AG04450 (cell line): ENCODE results near the gene COL12A1. TPM values are rescaled to one million over a fixed set of nuclear protein-coding genes. Genes with fewer than 3 reads are reported as not detected.

Source experiments
- CTCF ChIA-PET: fragments of 300-600, 350-600 bp; formaldehyde crosslinking; extraction: SDS; loops from one replicate; lab custom pipeline; 2022; ENCODE audit warnings: antibody characterized with exemption, inconsistent platforms; lab: Charles Lee
- POLR2A ChIA-PET: fragments of 350-600 bp; formaldehyde crosslinking; extraction: SDS; loops from one replicate; lab custom pipeline; 2021; ENCODE audit warnings: antibody characterized with exemption, inconsistent platforms; lab: Yijun Ruan, JAX
- DNase-seq: peaks from one replicate; pipeline ENCODE4 v3.0.0-alpha.2; 2011; ENCODE audit warnings: low read depth, low spot score
- H3K27ac ChIP-seq: one replicate; pipeline ENCODE4 v1.5.1; 2012; ENCODE audit warnings: low read depth, low read length, control low read depth
- H3K27me3 ChIP-seq: one replicate; pipeline ENCODE4 v1.6.0; 2012; ENCODE audit warnings: low read length; ENCODE audit not compliant: control insufficient read depth, insufficient read depth
- H3K4me3 ChIP-seq: 2 replicates; pipeline ENCODE4 v1.5.1; 2011; ENCODE audit warnings: mild to moderate bottlenecking, low read depth, low read length, control low read depth
- H3K9me3 ChIP-seq: 2 replicates; pipeline ENCODE4 v1.5.1; 2012; ENCODE audit warnings: low read length; ENCODE audit not compliant: control insufficient read depth, insufficient read depth
- polyA plus RNA-seq: library from polyadenylated mRNA; depleted of rRNA; stranded (reverse); fragments of >200 nt; gene quantifications from 2 replicates; pipeline ENCODE4 v1.2.3, GENCODE V29; 2011
- TF ChIP-seq, protein P1 (sequence below): IDR thresholded peaks from 2 replicates; pipeline ENCODE4 v1.5.1; 2011; ENCODE audit warnings: low read depth, low read length, control low read depth, inconsistent platforms

COL12A1 gene
- polyA plus RNA-seq, 1 experiment: 1,109 TPM

DNA sequence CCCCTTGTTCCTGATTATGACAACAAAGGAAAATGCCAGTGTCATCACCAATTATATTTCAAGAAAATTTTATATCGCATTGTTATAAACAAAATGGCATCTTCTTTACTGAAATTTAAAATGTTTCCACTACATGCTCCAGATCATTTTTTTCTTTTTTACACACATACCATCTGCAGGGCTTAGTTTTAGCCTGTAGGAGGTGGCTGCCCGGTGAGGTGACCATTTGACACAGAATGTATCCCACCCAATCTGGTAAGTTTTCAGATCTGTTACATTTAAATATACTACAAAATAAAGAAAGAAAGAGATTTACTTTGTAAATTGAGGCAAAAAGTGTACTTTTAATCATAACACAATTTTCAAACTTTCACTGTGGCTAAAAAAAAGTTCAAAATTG, 81.8 kb downstream of the COL12A1 start:
- Histone ChIP-seq H3K9me3 (no peaks in the 10 kb centered on the region), H3K4me3 (no peak overlapping the region), H3K27ac (no peak overlapping the region), H3K27me3 (no peaks in the 10 kb centered on the region)
- ChIA-PET CTCF (no interaction called here), POLR2A (no interaction called here)
- TF ChIP-seq, protein P1, sequence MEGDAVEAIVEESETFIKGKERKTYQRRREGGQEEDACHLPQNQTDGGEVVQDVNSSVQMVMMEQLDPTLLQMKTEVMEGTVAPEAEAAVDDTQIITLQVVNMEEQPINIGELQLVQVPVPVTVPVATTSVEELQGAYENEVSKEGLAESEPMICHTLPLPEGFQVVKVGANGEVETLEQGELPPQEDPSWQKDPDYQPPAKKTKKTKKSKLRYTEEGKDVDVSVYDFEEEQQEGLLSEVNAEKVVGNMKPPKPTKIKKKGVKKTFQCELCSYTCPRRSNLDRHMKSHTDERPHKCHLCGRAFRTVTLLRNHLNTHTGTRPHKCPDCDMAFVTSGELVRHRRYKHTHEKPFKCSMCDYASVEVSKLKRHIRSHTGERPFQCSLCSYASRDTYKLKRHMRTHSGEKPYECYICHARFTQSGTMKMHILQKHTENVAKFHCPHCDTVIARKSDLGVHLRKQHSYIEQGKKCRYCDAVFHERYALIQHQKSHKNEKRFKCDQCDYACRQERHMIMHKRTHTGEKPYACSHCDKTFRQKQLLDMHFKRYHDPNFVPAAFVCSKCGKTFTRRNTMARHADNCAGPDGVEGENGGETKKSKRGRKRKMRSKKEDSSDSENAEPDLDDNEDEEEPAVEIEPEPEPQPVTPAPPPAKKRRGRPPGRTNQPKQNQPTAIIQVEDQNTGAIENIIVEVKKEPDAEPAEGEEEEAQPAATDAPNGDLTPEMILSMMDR: no peak; the same call in 1 of the 2 replicates
- DNase-seq: no peak

DNA sequence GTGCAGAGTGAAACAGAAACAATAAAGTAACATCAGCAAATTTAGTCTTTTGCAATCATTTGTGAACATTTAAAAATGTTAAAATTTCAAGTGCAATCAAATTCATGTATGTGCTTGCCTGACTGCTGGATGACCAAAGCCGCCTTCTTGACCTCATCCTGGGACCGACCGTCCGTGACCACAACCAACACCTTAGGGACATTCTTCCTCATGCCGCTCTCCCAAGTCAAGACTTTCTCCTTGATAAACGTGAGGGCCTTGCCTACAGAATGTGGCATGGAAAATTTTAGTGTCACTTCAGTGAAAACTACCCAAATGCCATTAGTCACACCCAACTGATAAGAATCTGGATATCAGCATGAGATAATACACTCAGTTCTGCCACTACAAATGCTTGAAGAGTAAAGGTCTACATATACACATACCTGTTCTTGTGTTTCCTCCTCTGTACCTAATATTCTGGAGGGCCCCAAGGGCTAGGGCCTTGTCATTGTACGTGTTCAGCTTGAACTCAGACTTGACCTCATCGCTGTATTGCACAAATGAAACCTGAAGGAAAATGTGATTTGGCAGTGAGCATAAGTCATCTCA, 86.8 kb downstream of the COL12A1 start:
- Histone ChIP-seq H3K4me3 (no peak overlapping the region), H3K27ac (no peak overlapping the region), H3K27me3 (no peaks in the 10 kb centered on the region), H3K9me3 (no peaks in the 10 kb centered on the region)
- ChIA-PET CTCF (interaction anchor here (1.1 kb wide), 1 partner anchor 29 kb away, joined by 3 read pairs; no protein-coding TSS in a partner anchor), POLR2A (no interaction called here)
- DNase-seq: no peak
- TF ChIP-seq, protein P1: no peak

DNA sequence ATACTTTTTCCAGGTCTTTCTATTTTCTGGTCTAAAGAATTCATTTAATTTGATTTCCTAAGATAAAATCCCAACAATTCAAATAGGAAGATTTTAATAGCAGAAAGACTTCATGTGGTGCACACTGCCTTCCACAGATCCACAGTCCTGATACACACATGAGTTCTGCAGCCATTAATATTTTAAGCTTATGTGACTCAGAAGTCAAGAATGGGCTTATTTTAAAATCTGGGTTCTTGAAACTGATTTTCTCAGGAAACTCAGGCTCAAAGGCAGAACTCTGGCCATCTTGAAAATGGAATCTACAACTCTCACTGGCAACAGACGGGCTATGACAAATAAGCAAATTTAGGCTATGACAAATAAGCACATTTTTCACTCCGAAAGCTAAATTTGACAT, 88.2 kb downstream of the COL12A1 start:
- POLR2A ChIA-PET: no interaction called here
- CTCF ChIA-PET: no interaction called here
- no peak overlapping the region for H3K4me3 ChIP-seq
- DNase-seq: no peak
- TF ChIP-seq, protein P1: no peak
- no peaks in the 10 kb centered on the region for H3K27me3 ChIP-seq
- H3K9me3 ChIP-seq: no peaks in the 10 kb centered on the region
- peak overlapping the region; percentile 13 for H3K27ac ChIP-seq

DNA sequence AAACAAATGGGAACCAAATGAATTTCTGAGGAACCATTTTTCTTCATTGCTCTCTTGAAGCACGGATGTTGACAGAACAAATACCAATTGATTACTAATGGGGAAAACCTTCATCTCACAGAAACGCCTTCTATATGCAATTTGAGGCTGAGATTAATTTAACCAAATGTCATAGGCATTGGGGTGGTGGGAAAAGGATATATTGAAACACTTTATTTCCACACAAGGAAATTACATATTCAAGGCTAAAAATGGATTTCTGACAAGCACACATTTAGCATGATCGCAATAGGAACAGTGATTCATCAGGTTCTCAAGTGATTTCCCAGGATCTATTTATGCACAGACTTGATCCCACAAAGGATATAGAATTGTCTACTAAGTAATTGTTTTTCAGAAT, 88.9 kb downstream of the COL12A1 start:
- CTCF ChIA-PET: no interaction called here
- H3K27me3 ChIP-seq: no peaks in the 10 kb centered on the region
- DNase-seq: no peak
- no peak overlapping the region for H3K4me3 ChIP-seq
- no peak overlapping the region for H3K27ac ChIP-seq
- H3K9me3 ChIP-seq: no peaks in the 10 kb centered on the region
- TF ChIP-seq, protein P1: no peak
- POLR2A ChIA-PET: no interaction called here

DNA sequence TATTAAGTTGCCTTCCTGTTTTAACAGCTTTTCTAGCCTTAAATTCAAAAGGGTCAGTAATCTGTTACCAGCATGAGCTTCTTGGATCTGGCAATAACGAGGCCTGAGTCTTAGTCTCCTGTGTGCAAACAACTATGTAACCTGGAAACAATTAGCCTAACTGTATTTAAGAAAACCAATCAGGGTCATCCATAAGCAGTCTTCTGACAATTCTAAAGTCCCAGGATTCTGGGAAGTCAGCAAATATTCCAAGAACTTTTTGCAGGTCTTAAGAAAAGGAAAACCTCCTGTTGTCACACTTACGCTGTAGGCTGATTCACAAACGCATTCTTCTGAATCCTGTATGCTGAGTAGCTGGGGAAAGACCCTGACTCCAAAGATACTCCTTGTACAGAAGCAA, 90.4 kb downstream of the COL12A1 start:
- no peaks in the 10 kb centered on the region for H3K27me3 ChIP-seq
- H3K9me3 ChIP-seq: no peaks in the 10 kb centered on the region
- H3K27ac ChIP-seq: no peak overlapping the region
- POLR2A ChIA-PET: no interaction called here
- DNase-seq: no peak
- CTCF ChIA-PET: interaction anchor here (1.3 kb wide), 1 partner anchor 706 kb away, joined by 4 read pairs; no protein-coding TSS in a partner anchor
- H3K4me3 ChIP-seq: no peak overlapping the region
- TF ChIP-seq, protein P1: no peak
